HepG2 (cell line): ENCODE results near the gene SREK1. TPM values are rescaled to one million over a fixed set of nuclear protein-coding genes. Genes with fewer than 3 reads are reported as not detected.
A peak's percentile ranks its signal among the peaks of the same experiment; 100 is the strongest.

ENCODE experiments used
- CTCF ChIP-seq: sonication (generic); formaldehyde crosslinking; IDR thresholded peaks from 2 replicates; pipeline ENCODE4 v1.5.0; 2020; ENCODE audit warnings: mild to moderate bottlenecking, missing genetic modification reagents, moderate library complexity
- DMAP1 ChIP-seq: IDR thresholded peaks from 2 replicates; pipeline ENCODE4 v1.6.1; 2016
- DMTF1 ChIP-seq: sonication (generic); formaldehyde crosslinking; IDR thresholded peaks from 2 replicates; pipeline ENCODE4 v1.4.0; 2020; ENCODE audit warnings: mild to moderate bottlenecking, missing genetic modification reagents
- ELF3 ChIP-seq: IDR thresholded peaks from 2 replicates; pipeline ENCODE4 v1.6.1; 2016; ENCODE audit warnings: missing genetic modification reagents, missing compliant biosample characterization
- HIC2 ChIP-seq: sonication (generic); formaldehyde crosslinking; IDR thresholded peaks from 2 replicates; pipeline ENCODE4 v1.9.0; 2022; ENCODE audit warnings: low read depth, missing genetic modification reagents
- IRX3 ChIP-seq: sonication (generic); formaldehyde crosslinking; IDR thresholded peaks from 2 replicates; pipeline ENCODE4 v1.8.1; 2023; ENCODE audit warnings: mild to moderate bottlenecking, low read depth, missing genetic modification reagents, borderline replicate concordance
- KLF13 ChIP-seq: sonication (generic); formaldehyde crosslinking; IDR thresholded peaks from 2 replicates; pipeline ENCODE4 v1.4.0; 2020; ENCODE audit warnings: mild to moderate bottlenecking, missing genetic modification reagents
- MAF1 ChIP-seq: sonication (generic); formaldehyde crosslinking; IDR thresholded peaks from 2 replicates; pipeline ENCODE4 v1.5.0; 2020; ENCODE audit warnings: missing genetic modification reagents, borderline replicate concordance
- NCOA5 ChIP-seq: sonication (generic); formaldehyde crosslinking; IDR thresholded peaks from 2 replicates; pipeline ENCODE4 v1.4.0; 2020; ENCODE audit warnings: missing genetic modification reagents
- PHF8 ChIP-seq: sonication (generic); formaldehyde crosslinking; IDR thresholded peaks from 2 replicates; pipeline ENCODE4 v1.5.0; 2020; ENCODE audit warnings: missing genetic modification reagents
- RFXANK ChIP-seq: IDR thresholded peaks from 2 replicates; pipeline ENCODE4 v1.6.1; 2016
- SMARCC2 ChIP-seq: fragments of 450-650 bp; IDR thresholded peaks from 2 replicates; pipeline ENCODE4 v1.6.1; 2017; ENCODE audit warnings: antibody characterized with exemption, mild to moderate bottlenecking
- ZBTB3 ChIP-seq: sonication (generic); formaldehyde crosslinking; IDR thresholded peaks from 2 replicates; pipeline ENCODE4 v1.4.0; 2020; ENCODE audit warnings: low read depth, mild to moderate bottlenecking, moderate library complexity, missing genetic modification reagents, borderline replicate concordance
- ZNF121 ChIP-seq: sonication (generic); formaldehyde crosslinking; IDR thresholded peaks from 2 replicates; pipeline ENCODE4 v1.5.0; 2020; ENCODE audit warnings: mild to moderate bottlenecking, missing genetic modification reagents
- ZNF331 ChIP-seq: sonication (generic); formaldehyde crosslinking; IDR thresholded peaks from 2 replicates; pipeline ENCODE4 v1.4.0; 2020; ENCODE audit warnings: missing genetic modification reagents
- ZNF446 ChIP-seq: sonication (generic); formaldehyde crosslinking; IDR thresholded peaks from 2 replicates; pipeline ENCODE4 v1.5.0; 2020; ENCODE audit warnings: mild to moderate bottlenecking, missing genetic modification reagents
- ZNF567 ChIP-seq: sonication (generic); formaldehyde crosslinking; IDR thresholded peaks from 2 replicates; pipeline ENCODE4 v1.8.1; 2023; ENCODE audit warnings: mild to moderate bottlenecking, missing genetic modification reagents, borderline replicate concordance
- ZNF577 ChIP-seq: sonication (generic); formaldehyde crosslinking; IDR thresholded peaks from 2 replicates; pipeline ENCODE4 v1.4.0; 2020; ENCODE audit warnings: mild to moderate bottlenecking, low read depth, missing genetic modification reagents, borderline replicate concordance
- ZNF629 ChIP-seq: sonication (generic); formaldehyde crosslinking; conservative IDR thresholded peaks from 2 replicates; pipeline ENCODE4 v1.5.0; 2020; ENCODE audit warnings: missing genetic modification reagents
- ZSCAN5A ChIP-seq: sonication (generic); formaldehyde crosslinking; IDR thresholded peaks from 2 replicates; pipeline ENCODE4 v1.8.0; 2022; ENCODE audit warnings: mild to moderate bottlenecking, missing genetic modification reagents, borderline replicate concordance
- polyA plus RNA-seq, 8 experiments: library from polyadenylated mRNA; depleted of rRNA in 3 of 8; stranded (reverse) in 7 of 8; unstranded in 1 of 8; fragments of >200 nt; fragmentation: Illumina TruSeq in 4 of 8; extraction: Trizol in 4 of 8; gene quantifications; 2 replicates each; pipeline versions ENCODE4 v1.2.1 to v1.2.3, GENCODE V29; 2011 to 2016; ENCODE audit warnings: low read depth in 4 of 8, missing spikeins in 1 of 8, mixed read lengths in 1 of 8; ENCODE audit not compliant: insufficient read depth in 1 of 8
- total RNA-seq, 5 experiments: library from RNA; depleted of rRNA; stranded (reverse); fragments of >200 nt; fragmentation: Illumina TruSeq; extraction: Trizol; gene quantifications; 2 replicates each; pipeline ENCODE4 v1.2.3, GENCODE V29; 2016; ENCODE audit warnings: low read depth in 1 of 5
- TF ChIP-seq, protein P1 (sequence below): sonication (generic); formaldehyde crosslinking; IDR thresholded peaks from 2 replicates; pipeline ENCODE4 v1.8.1; 2023; ENCODE audit warnings: mild to moderate bottlenecking, moderate library complexity, missing genetic modification reagents

SREK1 gene
- total and polyA plus RNA-seq, 2 of the 13 experiments (the other 11 are each of a cell fraction or from before 2014, with no cell fraction given): 60.6 to 90.9 TPM

GRCh38 chr5:66144074-66144833 is at the start of gene SREK1 (continued):
- TF ChIP-seq MAF1 (CRISPR knock-in tag) (peak; percentile 83; the same call in 1 of the 2 replicates), ZSCAN5A (CRISPR knock-in tag) (0 out of 2 replicates have a peak, but pooled peaks have one; percentile 27), DMAP1 (peak; percentile 96), ZNF629 (CRISPR knock-in tag) (peak; percentile 13; the same call in 1 of the 2 replicates), ZNF331 (CRISPR knock-in tag) (no peak; the same call in 1 of the 2 replicates), HIC2 (CRISPR knock-in tag) (0 out of 2 replicates have a peak, but pooled peaks have one; percentile 12), PHF8 (peak; percentile 93), SMARCC2 (no peak), ELF3 (peak; percentile 34; the same call in 1 of the 2 replicates), ZNF446 (no peak), ZNF577 (no peak), IRX3 (CRISPR knock-in tag) (peak; percentile 39), NCOA5 (no peak), ZNF121 (no peak), RFXANK (CRISPR knock-in tag) (no peak), ZNF567 (CRISPR knock-in tag) (0 out of 2 replicates have a peak, but pooled peaks have one; percentile 26), ZBTB3 (no peak), KLF13 (CRISPR knock-in tag) (no peak; the same call in 1 of the 2 replicates), DMTF1 (CRISPR knock-in tag) (no peak; the same call in 1 of the 2 replicates), CTCF (no peak)
- TF ChIP-seq, protein P1, sequence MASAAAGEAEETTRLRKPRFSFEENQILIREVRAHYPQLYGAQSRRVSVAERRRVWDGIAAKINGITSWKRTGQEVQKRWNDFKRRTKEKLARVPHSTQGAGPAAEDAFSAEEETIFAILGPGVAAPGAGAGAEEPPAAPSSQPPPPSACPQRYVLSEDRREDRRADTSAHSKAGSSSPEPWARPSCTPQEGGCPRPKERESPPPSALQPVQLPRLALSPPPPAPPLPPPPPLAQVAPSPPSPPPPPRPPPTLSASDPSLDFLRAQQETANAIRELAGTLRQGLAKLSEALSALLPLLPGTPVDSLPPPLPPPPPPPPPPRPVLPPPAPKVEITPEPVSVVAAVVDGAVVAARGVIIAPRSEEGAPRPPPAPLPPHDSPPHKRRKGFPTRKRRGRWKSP (CRISPR knock-in tag): peak; percentile 70
